Measurements from ENCODE around the gene TEKT1.

TEKT1 gene

DNA sequence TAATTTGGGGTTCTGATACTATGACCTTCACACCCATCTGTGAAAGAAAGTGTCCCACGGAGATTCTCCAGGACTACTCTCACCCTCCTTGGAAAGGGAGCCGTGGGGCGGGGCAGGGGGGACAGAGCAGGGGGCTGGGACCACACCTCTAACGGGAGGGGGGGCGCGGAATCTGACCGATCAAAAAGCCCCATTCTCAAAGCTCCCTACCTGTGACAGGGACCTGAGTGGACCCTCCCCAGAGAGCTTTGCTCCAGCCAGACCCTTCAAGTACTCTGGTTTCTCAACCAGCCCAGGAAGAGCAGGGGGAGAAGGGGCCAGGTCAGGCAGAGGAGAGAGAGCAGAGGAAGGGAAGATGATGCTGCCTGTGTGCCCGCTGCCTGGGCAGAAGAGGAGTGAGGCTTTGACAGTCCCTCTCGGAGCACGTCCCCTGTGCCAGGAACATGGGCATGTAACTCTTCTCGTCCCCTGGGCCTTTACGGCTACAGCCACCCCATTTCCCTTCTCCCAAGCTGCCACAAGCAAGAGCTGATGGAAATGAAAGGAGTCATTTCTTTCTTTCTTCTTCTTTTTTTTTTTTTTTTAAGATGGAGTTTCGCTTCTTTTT is 75.0 kb downstream of the TEKT1 start:
- no peak for DNase-seq

DNA sequence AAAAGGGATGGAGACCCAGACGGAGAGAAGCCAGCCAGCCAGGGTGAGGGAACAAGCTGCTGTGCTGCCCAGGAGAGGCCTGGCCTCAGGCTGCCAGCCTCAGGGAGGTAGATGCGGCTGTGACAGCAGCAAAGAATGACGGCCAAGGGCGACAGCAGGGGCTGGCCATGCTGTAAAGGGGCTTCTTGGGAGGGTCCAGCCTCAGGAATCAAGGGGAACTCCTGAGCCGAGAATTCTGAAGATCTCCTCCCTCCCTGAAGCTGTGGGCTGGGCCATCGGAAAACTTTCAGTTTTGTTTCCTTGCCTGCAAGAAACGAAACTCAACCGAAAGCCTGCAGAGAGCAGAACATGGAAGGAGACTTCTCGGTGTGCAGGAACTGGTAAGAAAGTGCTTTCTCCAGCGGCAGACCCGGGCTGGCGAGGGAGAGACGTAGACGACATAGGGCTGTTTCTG is 75.8 kb downstream of the TEKT1 start, which contains the start of gene XAF1:
XAF1 (plus strand) TSS at position 316 of the 454 bp plus-strand sequence; CDS start at position 349, 33 bp downstream.
- no peak for DNase-seq

DNA sequence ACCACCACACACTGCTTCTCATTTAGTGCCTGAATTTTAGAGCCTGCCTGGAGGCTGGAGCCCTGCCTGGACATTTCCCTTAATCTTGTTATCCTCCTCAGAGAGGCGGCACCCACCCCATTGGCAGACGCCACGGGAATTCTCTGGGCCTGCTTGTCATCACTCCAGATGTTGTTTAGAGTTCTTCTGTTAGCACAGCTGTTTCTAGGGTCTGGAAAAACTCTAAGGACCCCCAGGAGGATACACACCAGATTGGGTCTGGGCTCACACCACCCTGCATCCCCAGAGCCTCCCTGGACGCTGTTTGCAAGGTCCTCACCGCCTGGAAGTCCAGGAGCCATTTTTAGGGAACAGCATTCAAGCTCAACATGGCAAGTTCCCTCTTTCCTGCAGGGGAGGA is 76.2 kb downstream of the TEKT1 start:
- no peak for DNase-seq

DNA sequence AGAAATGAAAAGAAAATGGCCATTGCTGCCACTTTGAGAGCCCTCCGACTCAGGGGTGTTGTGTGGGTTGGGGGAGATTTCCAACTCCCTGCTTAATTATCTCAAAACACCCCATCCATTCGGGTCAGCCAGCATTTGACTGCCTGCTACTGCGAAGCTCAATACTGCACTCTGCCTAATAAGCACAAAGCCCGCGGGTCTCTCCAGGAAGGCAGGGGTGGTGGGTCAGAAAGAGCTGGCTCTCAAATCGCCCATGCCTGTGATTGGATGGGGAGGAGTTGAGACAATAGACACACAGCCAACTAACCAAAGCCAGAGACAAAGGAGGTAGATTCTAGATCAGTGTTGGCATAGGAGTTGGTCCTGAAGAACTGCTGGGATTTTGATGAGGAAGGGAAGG is 78.0 kb downstream of the TEKT1 start:
- DNase-seq = no peak

DNA sequence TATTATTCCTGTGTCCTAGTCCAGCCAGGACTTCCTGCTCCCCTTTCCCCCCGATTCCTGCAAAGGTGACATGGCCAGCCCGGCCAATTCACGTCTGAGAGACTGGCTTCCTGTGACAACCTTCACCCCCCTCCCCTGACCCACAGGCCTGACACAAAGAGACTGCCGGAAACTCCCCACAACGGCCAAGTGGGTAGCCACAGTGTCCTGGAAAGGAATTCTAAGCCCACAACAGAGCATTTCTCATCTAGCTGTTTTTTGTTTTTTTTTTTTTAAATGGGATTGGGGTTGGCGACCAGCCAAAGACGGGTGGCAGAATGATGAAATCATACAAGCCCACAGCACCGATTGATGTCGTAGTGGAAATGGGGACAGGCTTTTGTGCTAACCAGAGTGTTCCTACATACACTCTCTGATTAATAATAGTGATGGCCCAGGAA is 78.5 kb downstream of the TEKT1 start:
- no peak for DNase-seq

DNA sequence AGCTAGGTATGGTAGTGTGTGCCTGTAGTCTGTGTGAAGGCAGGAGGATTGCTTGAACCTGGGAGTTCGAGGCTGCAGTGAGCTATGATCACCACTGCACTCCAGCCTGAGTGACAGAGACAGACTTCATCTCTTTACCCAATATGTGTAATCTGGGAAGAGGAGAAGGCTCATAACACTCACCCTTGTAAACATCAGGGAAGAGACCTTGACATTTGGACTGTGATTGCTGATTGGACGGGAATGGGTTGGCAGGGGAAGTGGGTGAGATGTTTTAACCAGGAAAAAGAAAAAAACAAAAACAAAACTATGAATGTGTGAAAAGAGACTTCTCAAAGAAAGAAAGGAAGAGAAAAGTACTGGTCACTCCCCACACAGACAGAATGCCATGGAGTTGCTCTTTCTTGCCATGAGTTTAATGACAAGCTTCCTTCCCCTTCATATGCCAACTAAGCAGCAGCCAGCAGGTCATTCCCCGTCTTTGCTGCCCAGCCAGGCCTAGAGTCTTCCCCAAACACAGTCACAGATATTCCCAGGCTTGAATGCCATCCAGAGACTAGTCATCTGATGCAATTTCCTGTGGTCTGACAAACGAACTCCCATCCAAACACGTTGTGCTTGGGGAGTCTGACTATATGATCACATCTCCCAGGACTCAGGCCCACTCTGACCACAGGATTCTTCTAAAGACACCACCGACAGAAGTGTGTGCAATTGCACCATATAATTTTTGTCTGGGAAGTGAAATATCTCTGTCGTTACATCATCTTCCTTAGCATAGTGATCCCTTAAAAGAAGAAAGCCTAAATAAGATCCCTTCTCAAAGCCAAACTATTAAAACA is 79.2 kb downstream of the TEKT1 start:
- no peak for DNase-seq

DNA sequence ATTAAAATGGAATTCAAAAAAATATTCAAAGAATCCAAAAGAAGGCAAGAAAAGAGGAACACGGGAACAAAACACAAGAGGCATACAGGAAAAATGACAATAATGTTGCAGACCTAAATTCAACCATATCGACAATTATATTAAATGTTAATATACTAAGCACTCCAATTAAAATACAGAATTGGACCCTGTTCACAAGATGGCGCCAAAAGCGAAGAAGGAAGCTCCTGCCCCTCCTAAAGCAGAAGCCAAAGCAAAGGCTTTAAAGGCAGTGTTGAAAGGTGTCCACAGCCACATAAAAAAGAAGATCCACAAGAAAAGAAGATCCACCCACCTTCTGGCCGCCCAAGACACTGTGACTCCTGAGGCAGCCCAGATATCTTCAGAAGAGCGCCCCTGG is 82.0 kb downstream of the TEKT1 start:
- DNase-seq = no peak

DNA sequence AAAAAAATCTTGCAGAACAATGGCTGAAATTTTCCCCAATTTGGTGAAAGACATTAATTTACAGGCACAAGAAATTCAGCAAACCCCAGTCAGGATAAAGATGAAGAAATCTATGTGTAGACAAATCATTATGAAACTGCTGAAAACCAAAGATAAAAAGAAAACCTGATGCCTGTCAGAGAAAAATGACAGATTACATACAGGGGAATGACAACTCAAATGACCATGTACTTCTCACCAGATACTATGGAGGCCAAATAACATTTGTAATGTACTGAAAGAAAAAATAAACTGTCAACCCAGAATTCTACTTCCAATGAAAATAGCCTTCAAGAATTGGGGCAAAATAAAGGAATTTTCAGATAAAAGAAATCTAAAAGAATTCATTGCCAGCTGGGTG is 82.9 kb downstream of the TEKT1 start:
- DNase-seq = no peak

Data from NCI-H1930 (cell line).